ENCODE data around the gene PGM5.
"Not testable (repeated sequence)": the region's sequence is repeated elsewhere in the genome, so short reads cannot be mapped to it uniquely, and the experiment has no call there.

Gene PGM5

DNA sequence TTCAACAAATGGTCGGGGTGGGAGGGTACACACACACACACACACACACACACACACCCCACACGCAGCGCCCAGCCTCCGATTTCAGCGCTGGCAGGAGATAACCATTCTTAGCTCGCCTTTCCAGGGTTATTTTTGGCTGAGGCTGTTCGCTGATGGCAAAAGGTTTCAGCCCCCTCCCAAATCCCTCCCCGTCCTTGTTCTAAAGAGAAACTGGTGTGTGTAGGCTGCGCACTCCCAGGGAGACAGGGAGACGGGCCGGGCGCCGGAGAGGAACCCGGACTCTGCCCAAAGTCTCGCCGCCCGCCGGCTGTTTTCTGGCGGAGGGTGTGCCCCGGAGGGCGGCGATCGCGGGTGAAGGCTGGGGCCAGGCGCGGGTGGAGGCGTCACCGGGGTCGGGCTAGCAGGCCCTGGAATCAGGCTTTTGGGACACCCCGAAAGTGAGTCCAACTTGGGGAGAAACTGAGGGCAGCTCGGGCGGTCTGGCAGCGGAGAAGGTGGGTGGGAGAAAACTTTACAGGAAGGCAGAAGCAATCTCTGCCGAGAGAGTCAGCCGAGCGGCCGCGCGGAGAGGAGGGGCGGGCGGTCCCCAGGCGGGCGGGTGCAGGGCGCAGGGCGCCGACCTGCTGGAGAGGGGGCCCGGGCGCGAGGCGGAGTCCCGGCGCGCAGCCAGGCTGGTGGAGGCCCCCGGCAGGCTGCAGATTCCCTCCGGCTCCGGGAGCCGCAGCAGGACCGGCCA is at the start of gene PGM5:
TSS of gene PGM5 (plus strand) at position 232 of the 739 bp plus-strand sequence. CDS start 517 bp downstream, outside the sequence.
- TF ChIP-seq, protein P1, sequence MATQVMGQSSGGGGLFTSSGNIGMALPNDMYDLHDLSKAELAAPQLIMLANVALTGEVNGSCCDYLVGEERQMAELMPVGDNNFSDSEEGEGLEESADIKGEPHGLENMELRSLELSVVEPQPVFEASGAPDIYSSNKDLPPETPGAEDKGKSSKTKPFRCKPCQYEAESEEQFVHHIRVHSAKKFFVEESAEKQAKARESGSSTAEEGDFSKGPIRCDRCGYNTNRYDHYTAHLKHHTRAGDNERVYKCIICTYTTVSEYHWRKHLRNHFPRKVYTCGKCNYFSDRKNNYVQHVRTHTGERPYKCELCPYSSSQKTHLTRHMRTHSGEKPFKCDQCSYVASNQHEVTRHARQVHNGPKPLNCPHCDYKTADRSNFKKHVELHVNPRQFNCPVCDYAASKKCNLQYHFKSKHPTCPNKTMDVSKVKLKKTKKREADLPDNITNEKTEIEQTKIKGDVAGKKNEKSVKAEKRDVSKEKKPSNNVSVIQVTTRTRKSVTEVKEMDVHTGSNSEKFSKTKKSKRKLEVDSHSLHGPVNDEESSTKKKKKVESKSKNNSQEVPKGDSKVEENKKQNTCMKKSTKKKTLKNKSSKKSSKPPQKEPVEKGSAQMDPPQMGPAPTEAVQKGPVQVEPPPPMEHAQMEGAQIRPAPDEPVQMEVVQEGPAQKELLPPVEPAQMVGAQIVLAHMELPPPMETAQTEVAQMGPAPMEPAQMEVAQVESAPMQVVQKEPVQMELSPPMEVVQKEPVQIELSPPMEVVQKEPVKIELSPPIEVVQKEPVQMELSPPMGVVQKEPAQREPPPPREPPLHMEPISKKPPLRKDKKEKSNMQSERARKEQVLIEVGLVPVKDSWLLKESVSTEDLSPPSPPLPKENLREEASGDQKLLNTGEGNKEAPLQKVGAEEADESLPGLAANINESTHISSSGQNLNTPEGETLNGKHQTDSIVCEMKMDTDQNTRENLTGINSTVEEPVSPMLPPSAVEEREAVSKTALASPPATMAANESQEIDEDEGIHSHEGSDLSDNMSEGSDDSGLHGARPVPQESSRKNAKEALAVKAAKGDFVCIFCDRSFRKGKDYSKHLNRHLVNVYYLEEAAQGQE (IDR thresholded peaks at IDR 0.05; ENCODE audit: low read depth): not testable (repeated sequence)
- TF ChIP-seq CEBPB (IDR thresholded peaks at IDR 0.05): not testable (repeated sequence)
- TF ChIP-seq, protein P2, sequence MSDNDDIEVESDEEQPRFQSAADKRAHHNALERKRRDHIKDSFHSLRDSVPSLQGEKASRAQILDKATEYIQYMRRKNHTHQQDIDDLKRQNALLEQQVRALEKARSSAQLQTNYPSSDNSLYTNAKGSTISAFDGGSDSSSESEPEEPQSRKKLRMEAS (IDR thresholded peaks at IDR 0.05): not testable (repeated sequence)

DNA sequence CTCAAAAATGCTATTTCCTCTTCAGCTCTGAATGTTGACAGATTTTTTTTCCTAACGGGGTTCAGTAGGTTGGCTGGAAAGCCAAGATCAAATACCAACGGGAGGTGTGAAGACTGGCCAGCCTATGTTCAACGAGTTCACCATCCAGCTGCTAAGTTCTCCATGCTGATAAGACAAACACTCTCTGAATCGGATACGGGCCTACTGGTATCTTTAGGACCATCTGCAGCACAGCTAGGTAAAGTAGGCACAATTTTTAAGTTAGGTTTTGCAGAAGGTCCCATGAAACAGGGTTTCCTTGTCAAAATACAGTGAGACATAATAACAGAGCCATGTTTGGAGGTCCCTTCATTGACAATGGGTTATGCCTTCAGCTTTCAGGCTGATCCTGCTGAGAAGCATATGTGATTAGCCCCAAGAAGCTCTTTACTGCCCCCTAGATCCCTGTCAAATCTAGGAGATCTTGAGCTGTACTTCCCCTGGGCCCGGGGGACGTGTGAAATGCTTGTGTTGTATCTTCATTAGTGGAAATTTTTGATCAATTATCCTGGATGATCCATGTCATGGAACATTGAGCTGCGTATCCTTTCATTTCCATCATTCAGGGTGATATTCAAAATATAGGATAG is 60.6 kb downstream of the PGM5 start:
- TF ChIP-seq RAD21 (IDR thresholded peaks at IDR 0.05; ENCODE audit: low read depth): 0 out of 2 replicates have a peak, but pooled peaks have one; percentile 5
- TF ChIP-seq FOXM1 (IDR thresholded peaks at IDR 0.05; ENCODE audit: borderline replicate concordance, low read depth): no peak

- TF ChIP-seq, protein P1 (IDR thresholded peaks at IDR 0.05; ENCODE audit: low read depth): no peak
- TF ChIP-seq NFIC (IDR thresholded peaks at IDR 0.05) (no peak), YY1 (IDR thresholded peaks at IDR 0.05; ENCODE audit: low read depth) (no peak), EGR1 (IDR thresholded peaks at IDR 0.05) (no peak), FOXM1 (IDR thresholded peaks at IDR 0.05; ENCODE audit: borderline replicate concordance, low read depth) (no peak), TEAD4 (IDR thresholded peaks at IDR 0.05) (no peak), TAF1 (IDR thresholded peaks at IDR 0.05; ENCODE audit: low read depth) (no peak), ZBTB7A (IDR thresholded peaks at IDR 0.05; ENCODE audit: low read depth) (no peak), TCF12 (IDR thresholded peaks at IDR 0.05; ENCODE audit: low read depth) (no peak), CREB1 (IDR thresholded peaks at IDR 0.05; ENCODE audit: low read depth) (no peak), RAD21 (IDR thresholded peaks at IDR 0.05; ENCODE audit: low read depth) (no peak), EP300 (IDR thresholded peaks at IDR 0.05; ENCODE audit: borderline replicate concordance) (no peak), CEBPB (IDR thresholded peaks at IDR 0.05) (no peak)
- TF ChIP-seq, protein P2 (IDR thresholded peaks at IDR 0.05): no peak
- TF ChIP-seq, protein P3, sequence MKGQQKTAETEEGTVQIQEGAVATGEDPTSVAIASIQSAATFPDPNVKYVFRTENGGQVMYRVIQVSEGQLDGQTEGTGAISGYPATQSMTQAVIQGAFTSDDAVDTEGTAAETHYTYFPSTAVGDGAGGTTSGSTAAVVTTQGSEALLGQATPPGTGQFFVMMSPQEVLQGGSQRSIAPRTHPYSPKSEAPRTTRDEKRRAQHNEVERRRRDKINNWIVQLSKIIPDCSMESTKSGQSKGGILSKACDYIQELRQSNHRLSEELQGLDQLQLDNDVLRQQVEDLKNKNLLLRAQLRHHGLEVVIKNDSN (IDR thresholded peaks at IDR 0.05): no peak
Observed at GRCh38 chr9:68417762-68418161, 61.4 kb downstream of the PGM5 start.

DNA sequence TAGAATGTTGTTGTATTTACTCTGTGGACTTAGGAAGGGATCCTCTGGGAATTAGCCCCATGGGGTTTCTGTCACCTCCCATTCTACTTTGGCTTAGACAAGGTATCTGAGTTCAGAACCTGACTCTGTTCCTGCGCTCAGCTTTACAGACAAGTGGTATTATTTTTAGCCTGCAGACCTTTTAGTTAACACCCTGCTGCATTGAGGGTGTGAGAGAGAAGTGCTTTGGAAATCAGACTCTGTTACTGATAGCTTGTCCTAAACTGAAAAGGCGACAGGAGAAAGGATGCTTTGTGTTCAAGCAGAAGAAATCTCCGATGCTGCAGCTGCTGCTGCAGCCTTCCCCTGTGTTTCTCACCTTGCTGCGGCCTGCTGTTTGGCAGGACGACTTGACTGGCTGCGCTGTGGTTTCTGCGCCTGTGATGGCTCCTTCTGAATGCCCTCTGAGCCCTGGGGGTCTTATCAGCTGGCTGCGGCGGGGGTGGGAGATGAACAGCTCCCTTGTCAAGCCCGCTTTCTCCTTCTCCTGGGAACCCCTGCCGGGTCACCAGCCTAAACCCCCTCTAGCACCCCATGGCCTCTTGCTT is 61.9 kb downstream of the PGM5 start:
- no peak for TF ChIP-seq TCF12 (IDR thresholded peaks at IDR 0.05; ENCODE audit: low read depth)
- TF ChIP-seq FOXM1 (IDR thresholded peaks at IDR 0.05; ENCODE audit: borderline replicate concordance, low read depth): no peak
- TF ChIP-seq RAD21 (IDR thresholded peaks at IDR 0.05; ENCODE audit: low read depth): no peak
- TF ChIP-seq EGR1 (IDR thresholded peaks at IDR 0.05): no peak
- no peak for TF ChIP-seq CEBPB (IDR thresholded peaks at IDR 0.05)
- TF ChIP-seq EP300 (IDR thresholded peaks at IDR 0.05; ENCODE audit: borderline replicate concordance): no peak
- no peak for TF ChIP-seq CREB1 (IDR thresholded peaks at IDR 0.05; ENCODE audit: low read depth)
- TF ChIP-seq, protein P2 (IDR thresholded peaks at IDR 0.05): no peak
- TF ChIP-seq TEAD4 (IDR thresholded peaks at IDR 0.05): no peak
- no peak for TF ChIP-seq TAF1 (IDR thresholded peaks at IDR 0.05; ENCODE audit: low read depth)
- TF ChIP-seq, protein P1 (IDR thresholded peaks at IDR 0.05; ENCODE audit: low read depth): no peak

Data from Ishikawa (cell line).